ENCODE measurements around the gene GNAO1. TPM values are rescaled to one million over a fixed set of nuclear protein-coding genes. Genes with fewer than 3 reads are reported as not detected.

Gene GNAO1
- polyA plus RNA-seq, 1 donor from 2014 or later, result 31.5 TPM

- no peak for TF ChIP-seq CTCF (IDR thresholded peaks at IDR 0.05; ENCODE audit: poor library complexity, severe bottlenecking)
Observed at GRCh38 chr16:56204816-56205215, 13.5 kb downstream of the GNAO1 start (continued).

- Histone ChIP-seq H3K27ac (ENCODE audit: low read length) (no peak overlapping the region), H3K79me2 (replicated peaks; ENCODE audit: insufficient read depth, low read length) (peaks cover 68% of the 10 kb centered on the region), H3K9ac (ENCODE audit: low read length) (no peak overlapping the region), H3F3A (ENCODE audit: insufficient read depth, low read length, poor library complexity, severe bottlenecking) (no peaks in the 10 kb centered on the region), H3K4me2 (ENCODE audit: low read length) (no peak overlapping the region), H3K9me3 (ENCODE audit: low read length) (peaks cover 7% of the 10 kb centered on the region), H3K27me3 (ENCODE audit: insufficient read depth, low read depth, low read length) (no peaks in the 10 kb centered on the region), H4K20me1 (ENCODE audit: insufficient read depth) (peaks cover 24% of the 10 kb centered on the region), H3K4me3 (ENCODE audit: low read length) (no peak overlapping the region), H3K36me3 (ENCODE audit: insufficient read depth, low read length) (peaks cover 5% of the 10 kb centered on the region), H3K9me2 (ENCODE audit: insufficient read depth, low read length) (no peaks in the 10 kb centered on the region), H2AFZ (ENCODE audit: low read depth, low read length) (no peak overlapping the region)
- no peak for TF ChIP-seq CTCF (IDR thresholded peaks at IDR 0.05; ENCODE audit: poor library complexity, severe bottlenecking)
- no peak for TF ChIP-seq TAF1 (IDR thresholded peaks at IDR 0.05; ENCODE audit: low read depth)
- no peak for TF ChIP-seq REST (IDR thresholded peaks at IDR 0.05; ENCODE audit: borderline replicate concordance)
- TF ChIP-seq MXI1 (conservative IDR thresholded peaks at IDR 0.05; ENCODE audit: poor library complexity, severe bottlenecking), result no peak
- TF ChIP-seq EZH2 (IDR thresholded peaks at IDR 0.05; ENCODE audit: borderline replicate concordance, insufficient read depth, low read length, poor library complexity, severe bottlenecking), result no peak
- no peak for TF ChIP-seq SMC3 (conservative IDR thresholded peaks at IDR 0.05; ENCODE audit: poor library complexity)
- TF ChIP-seq RAD21 (conservative IDR thresholded peaks at IDR 0.05), result no peak
- TF ChIP-seq EP300 (conservative IDR thresholded peaks at IDR 0.05; ENCODE audit: poor library complexity, severe bottlenecking), result no peak
- TF ChIP-seq POLR2AphosphoS5 (IDR thresholded peaks at IDR 0.05), result no peak
Observed at GRCh38 chr16:56206951-56207350, 15.7 kb downstream of the GNAO1 start.

GRCh38 chr16:56207421-56207820 is 16.1 kb downstream of the GNAO1 start:
- no peak overlapping the region for H3K27ac ChIP-seq (ENCODE audit: low read length)
- TF ChIP-seq CTCF (IDR thresholded peaks at IDR 0.05; ENCODE audit: poor library complexity, severe bottlenecking) (no peak), TAF1 (IDR thresholded peaks at IDR 0.05; ENCODE audit: low read depth) (no peak), REST (IDR thresholded peaks at IDR 0.05; ENCODE audit: borderline replicate concordance) (no peak), POLR2AphosphoS5 (IDR thresholded peaks at IDR 0.05) (no peak), MXI1 (conservative IDR thresholded peaks at IDR 0.05; ENCODE audit: poor library complexity, severe bottlenecking) (no peak), EP300 (conservative IDR thresholded peaks at IDR 0.05; ENCODE audit: poor library complexity, severe bottlenecking) (no peak)
- H3K4me3 ChIP-seq (ENCODE audit: low read length), result no peak overlapping the region
- H3K9me3 ChIP-seq (ENCODE audit: low read length), result peaks cover 7% of the 10 kb centered on the region
- no peak overlapping the region for H3K9ac ChIP-seq (ENCODE audit: low read length)
- H4K20me1 ChIP-seq (ENCODE audit: insufficient read depth), result peaks cover 28% of the 10 kb centered on the region
- no peaks in the 10 kb centered on the region for H3K9me2 ChIP-seq (ENCODE audit: insufficient read depth, low read length)
- H3K36me3 ChIP-seq (ENCODE audit: insufficient read depth, low read length), result peaks cover 5% of the 10 kb centered on the region
- peaks cover 68% of the 10 kb centered on the region for H3K79me2 ChIP-seq (replicated peaks; ENCODE audit: insufficient read depth, low read length)
- no peak overlapping the region for H3K4me2 ChIP-seq (ENCODE audit: low read length)
- H3K27me3 ChIP-seq (ENCODE audit: insufficient read depth, low read depth, low read length), result no peaks in the 10 kb centered on the region
- H3F3A ChIP-seq (ENCODE audit: insufficient read depth, low read length, poor library complexity, severe bottlenecking), result no peaks in the 10 kb centered on the region
- no peak overlapping the region for H2AFZ ChIP-seq (ENCODE audit: low read depth, low read length)
